ENCODE data around the gene HAUS5. TPM values are rescaled to one million over a fixed set of nuclear protein-coding genes. Genes with fewer than 3 reads are reported as not detected.
"Not testable (repeated sequence)": the region's sequence is repeated elsewhere in the genome, so short reads cannot be mapped to it uniquely, and the experiment has no call there.

The HAUS5 gene
- total RNA-seq, 1 donor from 2014 or later: 34.1 TPM

DNA sequence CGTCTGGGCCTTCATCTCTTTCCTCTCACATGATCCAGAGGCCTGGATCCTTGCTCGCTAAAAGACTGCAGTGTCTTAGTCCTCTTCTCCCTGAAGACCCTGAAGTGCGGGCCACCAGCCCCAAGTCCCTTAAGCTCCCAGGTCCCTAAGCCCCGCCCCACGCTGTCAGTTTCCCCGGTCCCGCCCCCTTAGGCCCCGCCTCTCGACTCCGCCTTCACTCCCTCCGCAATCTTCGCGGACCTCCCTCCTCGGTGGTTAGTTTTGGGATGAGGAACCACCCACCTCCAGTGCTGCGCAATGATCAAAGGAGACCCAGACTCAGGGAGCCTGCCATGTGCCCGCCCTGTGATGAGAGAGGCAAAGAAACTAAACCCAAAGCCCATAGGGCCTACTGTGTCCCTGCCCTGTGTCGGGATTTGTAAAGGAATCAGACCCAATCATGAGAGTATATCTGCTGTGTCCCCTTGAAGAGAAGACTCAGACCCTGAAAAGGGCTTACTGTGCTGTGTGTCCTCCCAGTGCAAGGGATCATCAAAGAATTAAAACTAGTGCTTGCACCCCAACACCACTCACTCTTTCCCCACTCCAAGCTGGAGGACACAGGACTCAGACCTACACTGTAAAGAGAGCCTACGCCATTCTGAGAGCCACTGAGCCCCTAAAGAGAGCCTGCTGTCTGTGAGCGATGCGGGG, 32.6 kb downstream of the HAUS5 start:
- Mint-ChIP-seq H3K36me3 (ENCODE audit: insufficient read depth) (no peaks in the 10 kb centered on the region), H3K4me1 (ENCODE audit: low read depth) (peaks cover 14% of the 10 kb centered on the region), H3K9me3 (ENCODE audit: low read depth) (no peaks in the 10 kb centered on the region), H3K27ac (peak overlapping the region; percentile 92), H3K4me3 (ENCODE audit: low read depth) (peak overlapping the region; percentile 79), H3K27me3 (peaks cover 8% of the 10 kb centered on the region)
- peak; percentile 53 for DNase-seq (ENCODE audit: low spot score, unreplicated experiment)
- TF ChIP-seq, protein P1, sequence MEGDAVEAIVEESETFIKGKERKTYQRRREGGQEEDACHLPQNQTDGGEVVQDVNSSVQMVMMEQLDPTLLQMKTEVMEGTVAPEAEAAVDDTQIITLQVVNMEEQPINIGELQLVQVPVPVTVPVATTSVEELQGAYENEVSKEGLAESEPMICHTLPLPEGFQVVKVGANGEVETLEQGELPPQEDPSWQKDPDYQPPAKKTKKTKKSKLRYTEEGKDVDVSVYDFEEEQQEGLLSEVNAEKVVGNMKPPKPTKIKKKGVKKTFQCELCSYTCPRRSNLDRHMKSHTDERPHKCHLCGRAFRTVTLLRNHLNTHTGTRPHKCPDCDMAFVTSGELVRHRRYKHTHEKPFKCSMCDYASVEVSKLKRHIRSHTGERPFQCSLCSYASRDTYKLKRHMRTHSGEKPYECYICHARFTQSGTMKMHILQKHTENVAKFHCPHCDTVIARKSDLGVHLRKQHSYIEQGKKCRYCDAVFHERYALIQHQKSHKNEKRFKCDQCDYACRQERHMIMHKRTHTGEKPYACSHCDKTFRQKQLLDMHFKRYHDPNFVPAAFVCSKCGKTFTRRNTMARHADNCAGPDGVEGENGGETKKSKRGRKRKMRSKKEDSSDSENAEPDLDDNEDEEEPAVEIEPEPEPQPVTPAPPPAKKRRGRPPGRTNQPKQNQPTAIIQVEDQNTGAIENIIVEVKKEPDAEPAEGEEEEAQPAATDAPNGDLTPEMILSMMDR (IDR thresholded peaks at IDR 0.05; ENCODE audit: unreplicated experiment): no peak

DNA sequence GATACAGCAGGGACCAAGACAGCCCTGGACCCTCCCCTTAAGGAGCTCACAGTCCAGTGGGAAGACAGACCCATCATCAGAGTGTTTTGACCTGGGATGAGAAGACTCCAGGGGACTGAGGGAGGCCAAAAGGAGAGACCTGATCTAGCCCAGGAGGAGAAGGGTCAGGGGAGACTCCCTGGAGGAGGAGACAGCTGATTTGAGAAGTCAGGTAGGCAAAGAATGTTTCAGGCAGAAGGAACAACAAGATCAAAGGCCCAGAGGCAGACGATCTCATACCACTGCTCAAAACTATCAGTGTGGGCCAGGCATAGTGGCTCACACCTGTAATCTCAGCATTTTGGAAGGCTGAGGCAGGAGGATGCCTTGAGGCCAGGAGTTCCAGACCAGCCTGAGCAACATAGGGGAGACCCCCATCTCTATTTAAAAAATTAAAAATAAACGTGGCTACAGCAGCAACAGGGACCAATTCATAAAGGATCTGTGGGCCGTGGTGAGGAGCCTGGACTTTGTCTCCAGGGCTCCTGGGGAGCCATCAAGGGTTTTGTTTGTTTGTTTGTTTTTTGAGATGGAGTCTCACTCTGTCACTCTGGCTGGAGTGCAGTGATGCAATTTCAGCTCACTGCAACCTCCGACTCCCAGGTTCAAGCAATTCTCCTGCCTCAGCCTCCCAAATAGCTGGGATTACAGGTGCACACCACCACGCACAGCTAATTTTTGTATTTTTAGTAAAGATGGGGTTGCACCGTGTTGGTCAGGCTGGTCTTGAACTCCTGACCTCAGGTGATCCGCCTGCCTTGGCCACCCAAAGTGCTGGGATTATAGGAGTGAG, 33.4 kb downstream of the HAUS5 start:
- no peaks in the 10 kb centered on the region for H3K36me3 Mint-ChIP-seq (ENCODE audit: insufficient read depth)
- H3K4me1 Mint-ChIP-seq (ENCODE audit: low read depth): peaks cover 14% of the 10 kb centered on the region
- no peak for DNase-seq (ENCODE audit: low spot score, unreplicated experiment)
- no peaks in the 10 kb centered on the region for H3K9me3 Mint-ChIP-seq (ENCODE audit: low read depth)
- peaks cover 8% of the 10 kb centered on the region for H3K27me3 Mint-ChIP-seq
- no peak overlapping the region for H3K27ac Mint-ChIP-seq
- TF ChIP-seq, protein P1 (IDR thresholded peaks at IDR 0.05; ENCODE audit: unreplicated experiment): no peak
- no peak overlapping the region for H3K4me3 Mint-ChIP-seq (ENCODE audit: low read depth)

DNA sequence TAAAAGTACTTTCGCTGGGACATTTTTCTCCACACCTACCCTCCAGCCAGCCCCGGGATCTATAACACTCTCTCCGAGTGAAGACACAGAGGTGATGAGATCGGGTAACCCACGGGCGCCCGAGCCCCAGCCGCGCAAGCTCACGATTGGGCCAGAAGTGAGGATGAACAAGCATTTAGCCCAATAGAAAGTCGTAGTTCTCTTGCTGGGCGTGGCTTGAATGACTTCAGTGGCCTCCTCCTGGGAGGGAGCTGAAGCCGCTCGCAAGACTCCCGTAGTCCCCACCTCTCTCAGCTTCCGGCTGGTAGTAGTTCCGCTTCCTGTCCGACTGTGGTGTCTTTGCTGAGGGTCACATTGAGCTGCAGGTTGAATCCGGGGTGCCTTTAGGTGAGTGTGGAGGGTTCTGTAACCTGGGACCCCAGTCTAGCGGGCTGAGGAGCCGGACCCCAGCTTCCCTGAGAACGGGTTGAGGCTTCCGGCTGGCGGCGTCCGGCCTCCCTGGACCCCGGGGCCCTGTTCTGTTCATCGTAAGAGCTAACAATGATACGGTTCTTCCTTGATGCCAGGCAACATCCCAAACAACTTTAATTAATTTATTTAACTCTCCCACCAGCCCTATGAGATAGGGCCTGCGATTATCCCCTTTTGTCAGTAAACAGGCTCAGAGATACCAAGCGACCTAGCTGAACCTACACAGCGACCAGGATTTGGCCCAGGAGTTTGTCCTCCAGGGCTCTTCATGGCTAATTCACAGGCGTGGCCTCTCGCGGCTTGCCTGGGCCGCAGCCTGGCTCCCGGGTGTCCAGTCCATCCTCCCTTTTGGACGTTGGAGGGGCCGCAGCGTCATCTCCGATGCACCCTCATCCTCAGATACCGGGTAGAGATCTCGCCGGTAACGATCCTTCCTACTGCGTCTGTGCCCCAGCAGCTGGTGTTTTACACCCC, 35.8 kb downstream of the HAUS5 start, which contains the start of gene COX6B1:
Gene COX6B1 (plus strand): TSS at position 307 of the 945 bp plus-strand sequence. CDS start 2,921 bp downstream, outside the sequence.
- Mint-ChIP-seq H3K9me3 (ENCODE audit: low read depth) (no peaks in the 10 kb centered on the region), H3K36me3 (ENCODE audit: insufficient read depth) (no peaks in the 10 kb centered on the region), H3K27ac (peak within 1 kb of the TSS; percentile 96), H3K27me3 (peaks cover 8% of the 10 kb centered on the region), H3K4me1 (ENCODE audit: low read depth) (peaks cover 14% of the 10 kb centered on the region), H3K4me3 (ENCODE audit: low read depth) (peak within 1 kb of the TSS; percentile 97)
- peak; percentile 72 for DNase-seq (ENCODE audit: low spot score, unreplicated experiment)
- TF ChIP-seq, protein P1 (IDR thresholded peaks at IDR 0.05; ENCODE audit: unreplicated experiment): no peak

DNA sequence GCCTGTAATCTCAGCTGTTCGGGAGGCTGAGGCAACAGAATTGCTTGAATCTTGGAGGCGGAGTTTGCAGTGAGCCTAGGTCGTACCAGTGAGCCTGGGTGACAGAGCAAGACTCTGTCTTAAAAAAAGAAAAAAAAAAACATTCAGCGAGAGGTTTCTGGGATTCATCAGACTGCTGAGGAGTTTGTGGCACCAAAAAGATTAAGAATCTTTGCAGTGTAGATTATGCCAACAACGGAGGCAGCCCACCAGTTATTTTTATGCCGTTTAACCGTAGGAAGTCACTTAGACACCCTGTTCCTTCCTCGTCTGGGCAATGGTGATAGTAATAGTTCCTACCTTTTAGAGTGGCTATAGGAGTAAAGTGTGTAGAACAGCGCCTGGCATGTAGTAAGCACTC, 38.0 kb downstream of the HAUS5 start:
- Mint-ChIP-seq H3K36me3 (ENCODE audit: insufficient read depth) (peaks cover 7% of the 10 kb centered on the region), H3K27me3 (peaks cover 6% of the 10 kb centered on the region), H3K4me3 (ENCODE audit: low read depth) (no peak overlapping the region), H3K27ac (no peak overlapping the region), H3K9me3 (ENCODE audit: low read depth) (no peaks in the 10 kb centered on the region), H3K4me1 (ENCODE audit: low read depth) (peaks cover 7% of the 10 kb centered on the region)
- TF ChIP-seq, protein P1 (IDR thresholded peaks at IDR 0.05; ENCODE audit: unreplicated experiment): no peak
- no peak for DNase-seq (ENCODE audit: low spot score, unreplicated experiment)

DNA sequence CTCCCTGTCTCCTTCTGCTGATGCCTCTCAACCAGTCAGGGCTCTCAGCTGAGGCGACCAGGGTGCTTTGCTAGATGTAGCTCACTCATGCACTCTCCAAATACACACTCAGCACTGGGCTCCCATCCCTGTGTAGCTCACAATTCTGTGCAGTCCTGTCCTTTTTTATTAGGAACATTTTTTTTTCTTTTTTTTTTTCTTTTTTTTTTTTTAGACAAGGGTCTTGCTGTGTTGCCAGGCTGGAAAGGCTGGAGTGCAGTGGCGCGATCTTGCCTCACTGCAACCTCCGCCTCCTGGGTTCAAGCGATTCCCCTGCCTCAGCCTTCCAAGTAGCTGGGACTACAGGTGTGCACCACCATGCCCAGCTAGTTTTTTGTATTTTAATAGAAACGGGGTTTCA, 42.3 kb downstream of the HAUS5 start:
- not testable (repeated sequence) for DNase-seq (ENCODE audit: low spot score, unreplicated experiment)

More for the DNA sequence above, 42.3 kb downstream of the HAUS5 start:
- not testable (repeated sequence) for H3K4me1 Mint-ChIP-seq (ENCODE audit: low read depth); H3K27me3 Mint-ChIP-seq; H3K4me3 Mint-ChIP-seq (ENCODE audit: low read depth); H3K27ac Mint-ChIP-seq; H3K9me3 Mint-ChIP-seq (ENCODE audit: low read depth)
- H3K36me3 Mint-ChIP-seq (ENCODE audit: insufficient read depth): peaks cover 27% of the 10 kb centered on the region

Data from progenitor cell of endocrine pancreas (in vitro differentiated cells).